Glutamatergic neuron (in vitro differentiated cells): ENCODE results near the gene OPA1. TPM values are rescaled to one million over a fixed set of nuclear protein-coding genes. Genes with fewer than 3 reads are reported as not detected.

Source experiments
- DNase-seq: peaks from one replicate; pipeline ENCODE4 v3.0.0; 2022
- H3K27ac Mint-ChIP-seq: one replicate; pipeline ENCODE4 v1.8.0; 2020; ENCODE audit warnings: mild to moderate bottlenecking, mixed read lengths, inconsistent platforms; ENCODE audit not compliant: unreplicated experiment
- H3K27me3 Mint-ChIP-seq: one replicate; pipeline ENCODE4 v1.8.0; 2020; ENCODE audit warnings: mild to moderate bottlenecking, moderate library complexity, mixed read lengths, inconsistent platforms; ENCODE audit not compliant: unreplicated experiment
- H3K36me3 Mint-ChIP-seq: one replicate; pipeline ENCODE4 v1.8.0; 2020; ENCODE audit warnings: mild to moderate bottlenecking, mixed read lengths, inconsistent platforms; ENCODE audit not compliant: unreplicated experiment
- H3K4me1 Mint-ChIP-seq: one replicate; pipeline ENCODE4 v1.8.0; 2020; ENCODE audit warnings: mild to moderate bottlenecking, low read depth, mixed read lengths, inconsistent platforms; ENCODE audit not compliant: unreplicated experiment
- H3K4me3 Mint-ChIP-seq: one replicate; pipeline ENCODE4 v1.8.0; 2020; ENCODE audit warnings: mild to moderate bottlenecking, mixed read lengths, inconsistent platforms; ENCODE audit not compliant: unreplicated experiment
- H3K9me3 Mint-ChIP-seq: one replicate; pipeline ENCODE4 v1.8.0; 2020; ENCODE audit warnings: mild to moderate bottlenecking, moderate library complexity, mixed read lengths, inconsistent platforms; ENCODE audit not compliant: unreplicated experiment
- total RNA-seq: library from RNA; stranded (reverse); fragmentation: NEBNext Ultra II Directional; extraction: Animal tissue kit (Norgen Biotek cat#: 25700); gene quantifications from one replicate; pipeline ENCODE4 v1.2.1, GENCODE V29; 2021; ENCODE audit not compliant: unreplicated experiment
- TF ChIP-seq, protein P1 (sequence below): fragments of 200-600 bp; sonication (generic); IDR thresholded peaks from one replicate; pipeline ENCODE4 v1.5.0; 2021; ENCODE audit not compliant: partially characterized antibody, unreplicated experiment

Gene OPA1
- total RNA-seq, 1 donor from 2014 or later, result 122 TPM

DNA sequence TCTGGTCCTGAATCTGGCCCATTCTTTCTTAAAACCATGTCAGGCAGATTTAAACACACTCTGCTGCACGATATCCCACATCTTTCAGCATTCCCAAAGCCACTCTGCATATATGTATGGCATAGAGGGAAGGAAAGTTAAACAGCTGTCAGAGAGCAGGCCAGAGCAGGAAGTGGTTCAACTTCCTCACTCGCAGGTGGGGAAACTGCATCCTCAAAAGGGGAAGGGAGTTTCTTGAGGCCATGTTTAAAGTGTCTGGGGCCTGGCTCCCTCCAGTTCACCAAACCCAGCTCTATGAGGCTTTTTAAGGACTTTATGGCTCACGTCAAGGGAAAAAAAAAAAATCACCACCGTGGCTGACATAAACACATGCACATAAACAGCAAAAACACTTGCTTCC, 123.1 kb downstream of the OPA1 start:
- DNase-seq, result no peak
- TF ChIP-seq, protein P1, sequence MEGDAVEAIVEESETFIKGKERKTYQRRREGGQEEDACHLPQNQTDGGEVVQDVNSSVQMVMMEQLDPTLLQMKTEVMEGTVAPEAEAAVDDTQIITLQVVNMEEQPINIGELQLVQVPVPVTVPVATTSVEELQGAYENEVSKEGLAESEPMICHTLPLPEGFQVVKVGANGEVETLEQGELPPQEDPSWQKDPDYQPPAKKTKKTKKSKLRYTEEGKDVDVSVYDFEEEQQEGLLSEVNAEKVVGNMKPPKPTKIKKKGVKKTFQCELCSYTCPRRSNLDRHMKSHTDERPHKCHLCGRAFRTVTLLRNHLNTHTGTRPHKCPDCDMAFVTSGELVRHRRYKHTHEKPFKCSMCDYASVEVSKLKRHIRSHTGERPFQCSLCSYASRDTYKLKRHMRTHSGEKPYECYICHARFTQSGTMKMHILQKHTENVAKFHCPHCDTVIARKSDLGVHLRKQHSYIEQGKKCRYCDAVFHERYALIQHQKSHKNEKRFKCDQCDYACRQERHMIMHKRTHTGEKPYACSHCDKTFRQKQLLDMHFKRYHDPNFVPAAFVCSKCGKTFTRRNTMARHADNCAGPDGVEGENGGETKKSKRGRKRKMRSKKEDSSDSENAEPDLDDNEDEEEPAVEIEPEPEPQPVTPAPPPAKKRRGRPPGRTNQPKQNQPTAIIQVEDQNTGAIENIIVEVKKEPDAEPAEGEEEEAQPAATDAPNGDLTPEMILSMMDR, result no peak
- Mint-ChIP-seq H3K27me3 (peaks cover 6% of the 10 kb centered on the region), H3K9me3 (peaks cover 6% of the 10 kb centered on the region), H3K36me3 (peaks cover 34% of the 10 kb centered on the region), H3K4me3 (no peak overlapping the region), H3K4me1 (peaks cover under 1% of the 10 kb centered on the region), H3K27ac (no peak overlapping the region)

DNA sequence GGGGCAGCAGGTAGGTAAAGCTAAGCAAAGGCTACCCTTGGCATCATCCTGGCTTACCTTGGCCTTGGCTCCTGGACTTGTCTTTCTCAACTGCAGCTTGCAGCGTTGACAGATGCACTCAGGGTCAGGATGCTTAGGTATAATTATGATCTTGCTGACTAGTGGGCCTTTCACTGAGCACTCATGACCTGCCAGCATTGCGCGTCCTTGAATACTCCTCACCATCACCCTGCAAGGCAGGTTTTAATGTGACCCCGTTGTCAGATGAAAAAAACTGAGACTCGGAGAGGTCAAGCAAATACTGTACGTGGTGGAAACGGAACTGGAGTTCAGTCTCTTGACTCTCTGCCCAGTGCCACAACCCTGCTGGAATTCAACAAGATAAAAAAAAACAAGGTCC, 126.7 kb downstream of the OPA1 start:
- Mint-ChIP-seq H3K4me1 (no peaks in the 10 kb centered on the region), H3K27me3 (no peaks in the 10 kb centered on the region), H3K27ac (no peak overlapping the region), H3K9me3 (peaks cover 4% of the 10 kb centered on the region), H3K4me3 (no peak overlapping the region), H3K36me3 (peaks cover 27% of the 10 kb centered on the region)
- TF ChIP-seq, protein P1, result no peak
- no peak for DNase-seq

DNA sequence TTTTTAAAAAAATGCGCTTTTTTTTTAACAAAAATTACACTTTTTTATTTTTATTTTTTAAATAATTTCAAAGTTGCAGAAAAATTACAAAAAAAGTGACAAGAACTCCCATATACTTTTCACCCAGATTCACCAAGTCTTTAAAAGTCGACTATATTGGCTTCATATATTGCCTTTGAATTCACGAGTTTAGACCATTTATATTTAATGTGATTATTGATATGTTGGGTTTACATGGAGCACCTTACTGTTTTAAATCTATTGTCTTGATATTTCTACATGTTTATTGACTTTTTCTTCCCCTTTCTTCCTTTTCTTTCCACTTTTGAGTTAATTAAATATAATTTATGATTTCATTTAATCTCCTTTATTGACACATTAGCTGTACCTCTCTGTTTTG, 127.2 kb downstream of the OPA1 start:
- Mint-ChIP-seq H3K27ac (no peak overlapping the region), H3K4me1 (no peaks in the 10 kb centered on the region), H3K9me3 (peaks cover 4% of the 10 kb centered on the region), H3K27me3 (no peaks in the 10 kb centered on the region), H3K36me3 (peaks cover 27% of the 10 kb centered on the region), H3K4me3 (no peak overlapping the region)
- TF ChIP-seq, protein P1, result no peak
- DNase-seq, result no peak

DNA sequence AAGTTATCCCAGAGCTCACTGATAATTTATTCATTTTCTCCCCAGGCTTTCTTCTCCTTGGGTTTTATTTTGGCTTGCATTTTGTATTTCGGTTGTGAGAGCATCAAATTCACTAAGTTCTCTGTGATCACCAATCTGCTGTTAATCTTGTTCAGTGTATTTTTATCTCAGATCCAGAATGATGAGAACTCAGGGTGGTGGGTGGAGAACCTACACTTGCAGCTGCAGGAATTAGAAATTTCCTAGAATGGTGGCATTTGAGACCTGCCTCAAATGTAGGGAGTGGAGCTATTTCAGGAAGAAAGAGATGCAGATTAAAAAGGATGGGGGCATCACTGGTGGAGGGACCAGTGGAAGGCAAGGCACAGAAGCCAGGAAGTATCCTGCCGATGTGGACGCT, 129.6 kb downstream of the OPA1 start:
- H3K36me3 Mint-ChIP-seq, result peaks cover 12% of the 10 kb centered on the region
- H3K4me3 Mint-ChIP-seq, result no peak overlapping the region
- H3K27me3 Mint-ChIP-seq, result no peaks in the 10 kb centered on the region
- DNase-seq, result no peak
- TF ChIP-seq, protein P1, result no peak
- H3K9me3 Mint-ChIP-seq, result peaks cover 2% of the 10 kb centered on the region
- no peak overlapping the region for H3K27ac Mint-ChIP-seq
- H3K4me1 Mint-ChIP-seq, result no peaks in the 10 kb centered on the region

DNA sequence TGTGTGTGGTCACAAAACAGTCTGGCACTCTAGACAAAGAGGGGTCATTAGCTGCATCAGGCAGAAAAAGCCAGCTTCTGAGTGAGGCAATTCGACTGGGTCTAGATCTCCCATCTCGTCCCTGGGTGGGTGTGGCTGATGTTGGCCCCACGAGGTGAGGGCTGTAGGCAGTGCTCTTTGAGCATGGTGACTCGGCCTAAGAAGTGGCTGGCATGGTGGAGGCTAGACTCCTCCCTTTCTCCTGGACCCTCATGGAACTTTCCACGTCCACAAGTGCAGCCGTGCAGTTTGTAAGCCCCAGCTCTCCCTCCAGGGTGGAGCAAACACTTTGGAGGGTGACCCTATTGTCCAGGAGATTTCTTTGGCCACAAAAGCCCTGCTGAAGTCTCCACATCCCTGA, 134.1 kb downstream of the OPA1 start:
- no peak overlapping the region for H3K4me3 Mint-ChIP-seq
- no peak for DNase-seq
- H3K9me3 Mint-ChIP-seq, result peaks cover 4% of the 10 kb centered on the region
- H3K27ac Mint-ChIP-seq, result no peak overlapping the region
- TF ChIP-seq, protein P1, result no peak
- H3K27me3 Mint-ChIP-seq, result peaks cover 1% of the 10 kb centered on the region
- H3K4me1 Mint-ChIP-seq, result peaks cover 8% of the 10 kb centered on the region
- peaks cover 6% of the 10 kb centered on the region for H3K36me3 Mint-ChIP-seq
